Dermis microvascular lymphatic vessel endothelial cell (primary cell): ENCODE results near the gene GANC. TPM values are rescaled to one million over a fixed set of nuclear protein-coding genes. Genes with fewer than 3 reads are reported as not detected.
"Not testable (repeated sequence)": the region's sequence is repeated elsewhere in the genome, so short reads cannot be mapped to it uniquely, and the experiment has no call there.

Experiments
- DNase-seq, 2 donors: peaks; one replicate each; pipeline versions ENCODE4 v3.0.0 to v3.0.0-alpha.2; 2010; ENCODE audit warnings: low read depth in 2 of 2
- total RNA-seq: library from RNA; depleted of rRNA; stranded (reverse); fragments of >200 nt; gene quantifications from 2 replicates; pipeline ENCODE4 v1.2.1, GENCODE V29; 2014

GANC gene, protein sequence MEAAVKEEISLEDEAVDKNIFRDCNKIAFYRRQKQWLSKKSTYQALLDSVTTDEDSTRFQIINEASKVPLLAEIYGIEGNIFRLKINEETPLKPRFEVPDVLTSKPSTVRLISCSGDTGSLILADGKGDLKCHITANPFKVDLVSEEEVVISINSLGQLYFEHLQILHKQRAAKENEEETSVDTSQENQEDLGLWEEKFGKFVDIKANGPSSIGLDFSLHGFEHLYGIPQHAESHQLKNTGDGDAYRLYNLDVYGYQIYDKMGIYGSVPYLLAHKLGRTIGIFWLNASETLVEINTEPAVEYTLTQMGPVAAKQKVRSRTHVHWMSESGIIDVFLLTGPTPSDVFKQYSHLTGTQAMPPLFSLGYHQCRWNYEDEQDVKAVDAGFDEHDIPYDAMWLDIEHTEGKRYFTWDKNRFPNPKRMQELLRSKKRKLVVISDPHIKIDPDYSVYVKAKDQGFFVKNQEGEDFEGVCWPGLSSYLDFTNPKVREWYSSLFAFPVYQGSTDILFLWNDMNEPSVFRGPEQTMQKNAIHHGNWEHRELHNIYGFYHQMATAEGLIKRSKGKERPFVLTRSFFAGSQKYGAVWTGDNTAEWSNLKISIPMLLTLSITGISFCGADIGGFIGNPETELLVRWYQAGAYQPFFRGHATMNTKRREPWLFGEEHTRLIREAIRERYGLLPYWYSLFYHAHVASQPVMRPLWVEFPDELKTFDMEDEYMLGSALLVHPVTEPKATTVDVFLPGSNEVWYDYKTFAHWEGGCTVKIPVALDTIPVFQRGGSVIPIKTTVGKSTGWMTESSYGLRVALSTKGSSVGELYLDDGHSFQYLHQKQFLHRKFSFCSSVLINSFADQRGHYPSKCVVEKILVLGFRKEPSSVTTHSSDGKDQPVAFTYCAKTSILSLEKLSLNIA (N-terminal part only)
- 9.5 and 11.5 TPM in 2 replicates for total RNA-seq

DNA sequence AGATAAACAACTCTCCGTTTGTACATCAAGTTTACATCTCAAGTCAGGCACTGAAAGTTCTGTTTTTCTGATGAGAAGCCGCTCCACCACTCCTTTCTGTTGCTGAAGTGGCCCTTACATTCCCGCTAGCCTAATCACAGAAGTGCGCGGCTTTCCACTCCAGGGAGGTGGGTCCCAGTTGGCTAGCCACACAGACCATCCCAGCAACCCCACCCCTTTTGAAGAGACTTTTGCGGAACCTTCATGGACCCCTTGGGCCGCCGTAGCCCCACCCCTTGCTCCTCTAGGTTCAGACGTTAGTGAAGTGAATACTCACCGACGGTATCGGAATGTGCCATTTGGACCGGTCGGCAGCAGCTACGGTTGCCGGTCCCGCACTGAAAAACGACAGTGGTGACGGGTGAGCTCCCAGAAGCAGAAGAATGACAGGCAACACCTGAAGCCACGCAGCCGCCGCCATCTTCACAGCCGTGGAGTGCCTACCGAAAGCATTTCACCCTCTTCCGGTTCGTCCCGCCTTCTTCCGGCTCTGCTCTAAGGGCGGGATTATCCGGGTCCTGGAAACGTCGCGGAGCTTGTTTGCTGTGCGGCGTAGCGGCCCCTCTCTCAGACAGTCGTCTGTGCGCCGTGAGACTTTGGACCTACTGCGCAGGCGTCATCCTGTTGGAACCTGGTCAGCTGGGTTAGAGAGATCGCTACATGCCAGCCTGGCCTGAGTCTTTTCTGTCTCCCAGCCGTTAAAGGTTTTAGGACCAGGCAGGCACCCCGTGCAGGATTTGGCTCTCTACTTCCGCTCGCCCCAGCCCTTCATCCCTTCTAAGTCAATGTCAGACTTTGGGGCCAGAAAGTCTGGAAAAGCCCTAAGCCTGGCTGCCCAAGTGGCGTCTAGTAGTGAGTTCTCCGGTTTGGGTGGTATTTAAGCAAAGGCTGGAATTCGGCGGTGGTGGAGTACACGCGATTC is at the start of gene GANC, which contains the start of gene TMEM87A:
Gene GANC (plus strand): TSS at position 263 of the 961 bp plus-strand sequence. CDS start 1,281 bp downstream, outside the sequence.
Gene TMEM87A (minus strand): TSS at position 495 of the 961 bp plus-strand sequence. CDS start 35 bp downstream, at position 460.
- peak; percentile 98 to 99 for DNase-seq

DNA sequence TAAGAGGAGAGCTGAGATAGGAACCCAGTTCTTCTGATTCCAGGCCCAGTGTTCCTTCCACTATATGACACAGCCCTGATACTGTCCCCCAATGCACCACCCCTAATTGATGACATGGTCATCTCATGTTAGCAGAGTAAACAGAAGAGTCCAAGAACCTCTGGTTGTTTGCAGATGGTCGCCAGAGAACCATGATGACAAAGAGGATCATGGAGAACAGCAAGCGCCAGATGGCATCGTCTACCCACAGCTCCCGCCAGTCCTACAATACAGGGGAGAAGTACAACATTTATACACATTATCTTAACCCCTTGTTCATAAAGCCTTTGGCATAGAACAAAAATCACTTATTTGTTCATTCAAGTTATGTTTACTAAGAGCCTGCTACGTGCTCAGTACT is 46.4 kb upstream of the GANC start:
- no peak for DNase-seq

DNA sequence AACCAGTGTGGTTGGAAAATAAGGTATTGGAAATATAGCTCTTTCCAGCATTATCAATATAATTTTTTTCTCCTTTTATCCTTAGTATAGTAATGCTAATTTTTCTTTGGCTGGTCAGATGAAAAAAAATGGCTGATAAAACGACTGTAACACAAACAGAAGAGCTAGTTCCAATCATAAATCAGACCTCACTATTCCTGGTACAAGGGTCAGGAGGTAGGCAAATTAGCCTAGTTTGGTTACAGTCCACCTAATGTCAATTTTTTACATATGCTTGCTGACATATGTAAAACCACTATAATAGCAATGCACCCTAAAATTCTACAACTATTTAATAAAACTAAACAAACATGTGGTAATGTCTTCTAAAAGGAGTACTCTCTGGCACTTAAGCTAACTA is 45.0 kb upstream of the GANC start:
- DNase-seq: no peak

DNA sequence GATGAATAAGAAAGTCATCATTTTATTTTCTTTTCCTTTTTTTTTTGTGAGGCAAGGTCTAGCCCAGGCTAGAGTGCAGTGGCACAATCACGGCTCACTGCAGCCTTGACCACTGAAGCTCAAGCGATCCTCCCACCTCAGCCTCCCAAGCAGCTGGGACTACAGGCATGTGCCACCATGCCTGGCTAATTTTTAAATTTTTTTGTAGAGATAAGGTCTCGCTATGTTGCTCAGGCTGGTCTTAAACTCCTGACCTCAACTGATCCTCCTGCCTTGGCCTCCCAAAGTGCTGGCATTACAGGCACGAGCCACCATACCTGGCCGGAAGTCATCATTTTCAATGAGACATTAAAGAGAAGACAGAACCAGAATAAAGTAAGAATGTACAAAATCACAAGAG is 44.0 kb upstream of the GANC start:
- DNase-seq: not testable (repeated sequence)

DNA sequence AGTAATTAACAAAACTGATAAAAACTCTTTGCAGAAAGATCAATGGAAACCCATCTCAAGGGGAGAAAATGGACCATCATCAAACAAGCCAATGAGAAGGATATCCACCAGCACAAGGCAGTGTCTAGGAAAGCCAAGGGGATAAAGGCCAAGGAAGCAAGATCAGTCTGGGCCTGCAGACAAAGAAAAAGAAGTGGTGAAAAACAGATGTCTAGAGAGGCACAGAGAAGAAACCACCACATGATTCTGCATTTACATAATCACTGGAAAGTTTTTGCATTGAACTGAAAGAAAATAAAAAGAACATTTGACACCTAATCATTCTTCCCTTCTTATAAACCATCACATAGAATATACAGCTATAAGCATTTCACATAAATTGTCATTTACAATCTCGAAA is 41.9 kb upstream of the GANC start:
- no peak for DNase-seq

DNA sequence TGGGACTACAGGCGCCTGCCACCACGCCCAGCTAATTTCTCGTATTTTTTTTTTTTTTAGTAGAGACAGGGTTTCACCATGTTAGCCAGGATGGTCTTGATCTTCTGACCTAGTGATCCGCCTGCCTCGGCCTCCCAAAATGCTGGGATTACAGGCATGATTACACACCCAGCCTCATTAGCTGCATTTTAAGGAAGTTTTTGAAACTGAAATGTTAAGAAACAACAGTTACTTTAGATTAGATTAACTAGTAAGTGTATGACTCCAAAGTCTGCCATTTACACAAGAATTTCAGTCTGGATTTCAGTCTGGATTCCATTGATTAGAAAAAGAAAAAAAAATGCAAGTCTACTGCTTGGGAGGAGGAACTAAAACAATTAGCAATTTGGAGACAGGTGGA is 40.4 kb upstream of the GANC start:
- DNase-seq: no peak

DNA sequence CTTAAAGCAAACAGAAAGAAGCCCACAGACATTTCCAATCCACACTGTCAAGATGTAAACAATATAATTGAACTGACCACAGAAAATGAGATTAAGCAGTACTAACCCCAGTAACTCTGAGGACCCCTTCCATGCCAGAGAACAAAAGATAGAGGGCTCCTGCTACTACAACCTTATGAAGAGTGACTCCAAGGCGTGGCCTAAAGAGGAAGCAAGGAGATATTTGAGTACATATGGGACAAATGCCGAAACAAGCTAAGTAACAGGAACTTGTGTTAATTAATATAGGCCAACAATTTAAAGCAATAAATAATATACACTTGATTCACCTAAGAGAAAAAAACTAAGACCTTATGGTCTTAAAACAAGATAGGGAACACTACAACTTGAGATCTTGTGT is 39.9 kb upstream of the GANC start:
- no peak for DNase-seq

DNA sequence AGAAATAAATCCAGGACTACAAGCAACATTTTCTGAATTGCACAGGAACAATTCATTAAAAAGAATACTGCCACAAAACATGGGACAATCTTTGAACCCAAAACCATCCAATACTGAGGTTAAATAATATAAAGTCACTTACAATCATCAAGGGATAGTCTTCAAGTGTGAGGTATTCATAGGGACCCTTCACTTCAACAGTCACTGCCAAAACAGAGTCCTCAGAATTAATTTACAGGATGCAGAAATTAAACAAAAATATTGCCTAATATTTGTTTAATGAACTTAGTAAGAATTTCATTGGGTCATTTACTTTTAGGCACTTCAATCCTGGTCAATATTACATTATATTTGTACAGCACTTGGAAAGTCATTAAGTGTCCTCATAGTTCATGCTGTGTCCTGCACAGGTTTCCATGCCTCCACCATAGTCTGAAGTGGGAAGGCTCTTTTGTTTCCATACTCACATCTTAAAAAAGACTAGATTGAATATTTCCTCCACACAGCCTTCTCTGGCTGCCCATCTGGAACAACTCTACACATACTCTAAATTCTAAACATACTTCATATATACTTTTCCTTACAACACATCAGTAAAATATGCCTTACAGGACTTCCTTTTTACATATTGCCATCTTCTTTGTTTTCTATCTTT is 33.3 kb upstream of the GANC start:
- DNase-seq: no peak

DNA sequence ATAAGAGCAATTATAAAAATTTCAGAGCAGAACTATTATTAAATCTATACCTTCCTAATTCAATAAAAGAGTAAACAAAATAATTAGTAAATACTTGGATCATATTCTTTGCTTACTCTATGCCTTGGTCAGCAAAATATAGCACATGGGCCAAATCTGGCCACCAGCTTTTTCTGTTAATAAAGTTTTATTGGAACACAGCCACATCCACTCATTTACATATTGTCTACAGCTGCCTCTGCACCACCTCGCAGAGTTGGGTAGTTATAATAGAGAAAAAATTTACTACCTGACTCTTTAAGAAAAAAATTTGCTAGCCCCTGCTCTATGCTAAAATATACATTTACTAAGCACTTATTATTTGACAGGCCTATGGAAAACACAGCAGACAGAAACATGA is 32.2 kb upstream of the GANC start:
- no peak for DNase-seq

DNA sequence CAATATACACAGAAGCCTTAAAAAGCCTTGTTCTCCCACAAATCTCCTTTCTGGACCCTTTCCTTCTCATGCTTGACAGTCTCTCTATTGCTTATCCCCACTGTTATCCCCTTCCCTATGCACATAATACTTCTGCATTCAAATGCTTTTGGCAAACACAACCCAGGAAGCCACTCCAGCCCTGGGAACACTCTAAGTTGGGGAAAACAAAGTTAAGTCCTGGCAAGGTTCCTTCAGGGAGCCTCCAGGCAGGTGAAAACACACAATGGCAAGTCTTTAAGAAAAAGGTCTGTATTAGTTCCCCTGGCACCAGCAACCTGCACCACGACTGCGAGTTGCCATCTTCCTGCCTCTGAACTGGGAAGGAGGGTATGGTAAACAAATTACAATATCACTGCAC is 19.7 kb upstream of the GANC start:
- DNase-seq: no peak

DNA sequence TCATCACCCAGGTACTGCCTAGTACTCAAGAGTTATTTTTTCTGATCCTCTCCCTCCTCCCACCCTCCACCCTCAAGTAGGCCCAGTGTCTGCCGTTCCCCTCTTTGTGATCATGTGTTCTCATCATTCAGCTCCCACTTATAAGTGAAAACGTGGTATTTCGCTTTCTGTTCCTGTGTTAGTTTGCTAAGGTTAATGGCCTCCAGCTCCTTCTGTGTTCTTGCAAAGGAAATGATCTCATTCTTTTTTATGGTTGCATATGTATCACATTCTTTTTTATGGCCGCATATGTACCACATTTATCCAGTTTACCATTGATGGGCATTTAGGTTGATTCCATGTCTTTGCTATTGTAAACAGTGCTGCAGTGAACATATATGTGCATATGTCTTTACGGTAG is 8.2 kb upstream of the GANC start:
- no peak for DNase-seq

DNA sequence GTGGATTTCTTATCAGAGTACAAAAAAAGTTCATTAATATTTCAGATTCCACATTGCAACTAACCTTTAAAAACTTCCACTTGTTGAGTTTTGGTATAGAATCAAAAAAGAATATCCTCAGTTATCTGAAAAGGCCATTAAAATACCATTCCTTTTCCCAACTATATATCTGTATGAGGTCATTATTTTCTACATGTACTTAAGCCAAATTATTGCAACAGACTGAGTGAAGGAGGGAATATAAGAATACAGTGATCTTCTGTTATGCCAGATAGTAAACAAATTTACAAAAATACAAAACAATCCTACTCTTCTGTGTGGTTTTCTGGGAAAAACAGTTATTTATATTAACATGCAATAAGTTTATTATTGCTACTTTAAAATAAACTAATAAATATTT is 5.7 kb upstream of the GANC start:
- no peak for DNase-seq

DNA sequence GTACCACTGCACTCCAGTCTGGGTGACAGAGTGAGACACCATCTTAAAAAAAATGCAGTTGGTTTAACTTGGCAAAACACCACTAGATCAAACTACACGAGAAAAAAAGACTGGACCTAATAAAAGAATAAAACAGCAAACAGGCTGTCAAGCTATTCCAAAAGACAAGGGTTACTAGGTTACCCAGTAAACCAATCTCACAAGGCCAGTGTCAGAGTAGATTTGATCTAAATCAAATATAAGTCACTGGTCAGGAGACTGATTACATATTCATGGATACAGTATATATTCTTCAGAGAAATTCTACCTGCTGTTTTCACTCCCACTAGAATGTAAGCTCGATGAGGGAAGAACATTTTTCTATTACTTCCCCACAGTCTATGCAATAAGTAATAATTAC is 2.5 kb upstream of the GANC start:
- no peak for DNase-seq

DNA sequence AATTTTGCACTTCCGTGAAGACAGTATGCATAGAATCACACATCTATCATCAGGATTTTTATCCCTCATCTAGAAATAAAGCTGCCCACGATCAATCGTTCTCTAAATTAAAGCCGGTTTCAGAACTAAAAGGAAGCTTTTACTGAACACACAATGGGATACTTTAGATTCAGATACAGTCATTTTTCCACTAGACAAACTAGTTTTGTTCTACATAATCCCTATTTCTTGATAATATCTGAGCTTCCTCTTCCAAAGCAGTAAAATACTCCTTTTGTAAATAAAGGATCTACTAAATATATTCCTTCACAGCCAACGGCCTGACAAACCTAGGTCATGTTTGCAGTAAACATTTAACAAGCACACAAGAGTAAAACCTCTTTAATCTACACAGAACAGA is 2.0 kb upstream of the GANC start:
- no peak for DNase-seq

DNA sequence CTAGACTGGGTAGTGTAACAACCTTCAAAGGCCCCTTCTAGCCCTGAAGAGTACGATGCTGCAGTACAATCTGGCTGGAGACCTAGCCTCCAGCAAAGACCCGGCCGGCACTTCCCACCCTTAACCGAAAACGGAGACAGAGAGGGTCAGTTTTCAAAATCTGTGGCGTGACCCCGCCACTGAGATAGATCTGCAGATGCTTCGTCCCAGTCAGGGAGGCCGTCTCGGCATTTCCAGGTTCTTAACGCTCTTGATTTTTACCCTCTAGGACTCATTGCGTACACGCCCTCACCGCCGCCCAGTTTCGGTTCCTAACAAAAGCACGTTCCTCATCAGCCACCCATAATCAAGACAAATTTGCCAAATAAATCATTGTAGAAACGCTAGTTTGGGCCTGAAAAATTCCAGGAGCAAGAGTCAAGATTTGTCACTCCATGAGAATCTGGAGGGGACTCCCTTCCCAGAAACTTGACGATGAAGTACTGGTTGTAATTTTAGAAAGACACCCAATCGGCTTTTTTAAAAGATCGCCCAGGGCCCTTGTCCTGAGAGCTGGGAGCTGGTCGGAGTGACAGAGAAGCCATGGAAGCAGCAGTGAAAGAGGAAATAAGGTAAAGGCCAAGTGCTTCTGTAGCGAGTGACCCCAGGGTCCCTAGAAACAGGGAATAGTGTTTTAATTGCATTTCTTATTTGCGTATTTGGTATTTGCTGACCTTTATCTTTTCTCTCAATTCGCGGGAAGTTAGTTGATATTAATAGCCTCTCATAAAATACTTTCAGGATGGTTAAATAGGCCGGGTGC is 1.1 kb downstream of the GANC start:
- DNase-seq: peak; percentile 21 to 57

DNA sequence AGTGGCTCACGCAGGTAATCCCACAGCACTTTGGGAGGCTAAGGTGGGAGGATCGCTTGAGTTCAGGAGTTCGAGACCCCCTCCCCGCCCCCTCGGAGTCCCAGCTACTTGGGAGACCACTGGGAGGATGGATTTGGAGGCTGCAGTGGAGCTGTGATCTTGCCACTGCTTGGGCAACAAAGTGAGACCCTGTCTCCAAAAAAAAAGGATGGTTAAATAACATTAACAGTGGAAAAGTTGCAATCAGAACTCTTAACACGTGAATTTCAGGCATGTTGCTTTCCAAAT is 1.6 kb downstream of the GANC start:
- DNase-seq: no peak

DNA sequence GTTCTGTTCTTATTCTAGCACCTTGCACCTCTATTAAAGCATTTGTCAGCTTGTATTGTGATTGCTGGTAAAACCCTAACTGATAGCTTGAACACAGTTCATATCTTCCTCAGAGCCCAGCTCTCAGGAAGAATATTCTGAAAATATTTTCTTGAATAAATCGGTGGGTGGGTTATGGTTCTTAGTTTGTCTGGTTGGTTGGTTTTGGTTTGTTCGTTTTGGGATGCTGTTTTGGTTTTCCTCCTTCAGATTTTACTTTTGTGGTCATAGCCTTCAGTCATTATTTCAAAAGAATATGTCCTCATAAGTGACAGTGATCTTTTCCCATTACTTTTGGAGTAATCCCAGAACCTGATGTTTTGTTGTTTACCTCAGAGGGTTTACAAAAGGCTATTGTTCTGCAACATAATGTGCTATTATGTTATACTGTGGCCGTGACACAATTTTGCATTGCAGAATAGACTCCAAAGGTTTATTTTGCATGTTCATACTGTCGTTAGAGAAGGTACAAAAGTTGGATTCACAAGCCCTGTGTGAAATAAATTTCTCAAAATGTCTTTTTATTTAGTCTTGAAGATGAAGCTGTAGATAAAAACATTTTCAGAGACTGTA is 2.9 kb downstream of the GANC start:
- DNase-seq: no peak

DNA sequence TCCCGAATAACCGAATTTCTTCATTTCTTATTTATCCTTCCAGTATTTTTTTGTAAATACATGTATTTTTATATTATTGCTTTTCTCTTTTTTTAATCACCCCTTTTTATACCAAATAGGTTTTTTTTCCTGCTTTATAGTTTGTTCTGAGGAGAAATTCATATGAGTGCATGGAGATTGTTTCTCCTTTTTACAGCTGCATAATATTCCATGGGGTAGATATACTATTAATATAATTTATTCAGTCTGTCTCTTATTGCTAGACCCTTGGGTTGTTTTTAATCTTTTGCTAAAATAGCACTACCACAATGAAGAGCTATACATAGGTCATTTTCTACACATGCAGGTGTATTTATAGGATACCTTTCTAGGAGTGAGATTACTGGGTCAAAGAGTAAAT is 3.8 kb downstream of the GANC start:
- no peak for DNase-seq

DNA sequence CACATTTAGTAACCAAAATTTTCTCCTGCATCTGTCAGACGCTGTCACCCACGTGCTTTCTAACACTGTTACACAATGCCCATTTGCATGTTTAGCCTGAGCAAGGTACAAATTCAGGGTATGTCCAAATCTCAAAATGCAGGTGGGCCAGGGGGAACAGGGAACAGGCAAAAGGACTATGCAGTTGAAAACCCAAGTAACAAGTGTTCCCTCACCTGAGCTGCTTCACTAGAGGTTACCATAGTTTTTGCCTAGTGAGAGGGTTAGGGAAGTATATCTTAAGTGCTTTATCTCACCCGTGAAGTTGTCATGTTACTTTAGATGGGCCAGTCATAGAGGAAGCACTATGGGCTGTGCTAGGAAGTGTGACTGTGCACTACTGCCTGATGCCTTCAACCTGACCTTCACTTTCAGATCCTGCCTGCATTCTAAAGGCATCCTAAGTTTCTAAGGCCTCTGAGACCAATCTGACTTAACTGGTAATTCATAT is 6.3 kb downstream of the GANC start:
- no peak for DNase-seq

DNA sequence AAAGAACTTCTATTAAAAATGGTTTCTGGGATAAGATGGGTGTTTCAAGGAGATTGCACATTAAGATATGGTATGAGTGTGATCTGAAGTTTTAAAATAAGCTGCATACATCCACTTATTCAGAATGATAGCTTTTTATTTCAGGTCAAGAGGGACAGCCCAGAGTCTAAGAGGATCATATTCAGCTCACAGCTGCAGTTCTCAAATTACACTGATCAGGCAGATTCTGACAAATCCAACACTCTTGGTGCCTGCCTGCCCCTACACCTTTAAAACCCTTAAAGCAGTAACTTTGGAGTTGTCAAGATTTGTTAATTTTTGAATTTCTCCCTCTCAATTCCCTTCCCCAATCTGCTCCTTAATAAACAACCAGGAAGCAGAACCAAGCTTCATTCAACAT is 9.3 kb downstream of the GANC start:
- no peak for DNase-seq
